NT2/D1 (cell line): ENCODE measurements around the gene TGFBR1.

Experiments used
- SUZ12 ChIP-seq: IDR thresholded peaks from 2 replicates; pipeline ENCODE4 v1.6.1; 2011; ENCODE audit not compliant: insufficient read length, insufficient read depth; ENCODE audit errors: extremely low read depth
- YY1 ChIP-seq: IDR thresholded peaks from 2 replicates; pipeline ENCODE4 v1.6.1; 2011; ENCODE audit not compliant: insufficient read length, insufficient read depth
- ZNF274 ChIP-seq: IDR thresholded peaks from 2 replicates; pipeline ENCODE4 v1.6.1; 2011; ENCODE audit warnings: mild to moderate bottlenecking, low read depth, low read length

DNA sequence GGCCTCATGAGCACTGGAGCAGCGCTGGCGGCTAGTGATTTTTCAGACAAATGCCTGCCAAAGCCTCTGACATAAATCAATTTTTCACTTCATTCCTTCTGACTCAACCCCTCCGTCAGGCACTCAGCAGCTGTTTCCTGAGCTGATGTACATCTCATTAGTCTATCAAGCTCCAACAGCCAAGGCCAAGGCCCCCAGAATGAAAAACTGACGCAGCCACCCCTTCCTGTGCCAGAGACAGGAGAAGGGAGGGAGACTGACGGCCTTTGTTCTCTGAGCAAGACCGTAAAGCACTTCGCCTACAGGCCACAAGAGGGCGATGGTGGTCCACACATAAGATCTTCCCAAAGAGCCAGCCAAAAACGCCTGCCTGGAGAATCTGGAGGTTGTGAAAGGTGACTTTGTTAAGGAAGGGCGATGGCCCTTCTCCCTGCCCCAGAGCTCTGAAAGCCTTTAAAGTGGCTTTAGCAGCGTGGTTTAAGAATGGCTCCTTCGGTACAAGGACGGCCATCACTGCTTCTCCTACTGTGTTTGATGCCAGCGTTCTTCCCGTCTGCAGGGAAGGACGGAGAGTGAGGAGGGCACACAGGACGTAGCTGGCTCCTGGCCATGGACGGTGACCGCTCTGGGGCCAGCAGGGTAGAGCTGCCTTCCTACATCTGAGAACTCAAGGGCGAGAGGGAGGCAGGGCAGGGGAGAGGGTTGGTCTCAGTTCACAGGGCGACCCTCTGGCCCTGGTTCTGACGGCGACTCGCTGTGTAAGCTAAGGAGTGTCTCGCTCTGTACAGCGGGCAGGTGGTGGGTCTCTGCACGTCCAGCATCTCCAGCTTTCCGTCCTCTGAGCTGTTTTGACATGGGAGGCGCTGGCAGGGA is 79.8 kb downstream of the TGFBR1 start:
- TF ChIP-seq SUZ12 (no peak), YY1 (no peak), ZNF274 (no peak)
